ENCODE measurements around the gene GPX8. TPM values are rescaled to one million over a fixed set of nuclear protein-coding genes. Genes with fewer than 3 reads are reported as not detected.

The GPX8 gene
- total RNA-seq, 1 donor from 2014 or later, result 27.9 TPM

- TF ChIP-seq CTCF (IDR thresholded peaks at IDR 0.05), result no peak
- intact Hi-C loops (cut with DNase I), result loop anchor here (1.0 to 10.0 kb wide), 2 partner anchors 201 to 240 kb away; no protein-coding TSS in a partner anchor
- no peaks in the 10 kb centered on the region for H3K27me3 ChIP-seq
- no peak for DNase-seq (ENCODE audit: low spot score in 2 of 2)
- H3K4me3 ChIP-seq, result no peak overlapping the region
- no peak overlapping the region for H3K27ac ChIP-seq
- H3K36me3 ChIP-seq, result no peaks in the 10 kb centered on the region
- H3K9me3 ChIP-seq, result no peaks in the 10 kb centered on the region
- no peaks in the 10 kb centered on the region for H3K4me1 ChIP-seq
Measured at GRCh38 chr5:55146080-55146479, 13.9 kb upstream of the GPX8 start.

GRCh38 chr5:55146543-55147151 lies 13.3 kb upstream of the GPX8 start:
- Histone ChIP-seq H3K36me3 (no peaks in the 10 kb centered on the region), H3K4me3 (no peak overlapping the region), H3K27ac (no peak overlapping the region), H3K9me3 (no peaks in the 10 kb centered on the region), H3K27me3 (no peaks in the 10 kb centered on the region), H3K4me1 (no peaks in the 10 kb centered on the region)
- TF ChIP-seq CTCF (IDR thresholded peaks at IDR 0.05), result peak; percentile 75 to 89 (median 88)
- peak in 1 of 2 donors; percentile 87 for DNase-seq (ENCODE audit: low spot score in 2 of 2)
- intact Hi-C loops (cut with DNase I), result loop anchor here (1.0 to 10.0 kb wide), 2 partner anchors 202 to 240 kb away; no protein-coding TSS in a partner anchor

GRCh38 chr5:55149308-55149795 lies 10.6 kb upstream of the GPX8 start:
- no peak for TF ChIP-seq CTCF (IDR thresholded peaks at IDR 0.05)
- Histone ChIP-seq H3K4me1 (peaks cover 0 to 2% of the 10 kb centered on the region in 2 donors), H3K9me3 (no peaks in the 10 kb centered on the region), H3K27ac (no peak overlapping the region), H3K36me3 (no peaks in the 10 kb centered on the region), H3K4me3 (no peak overlapping the region), H3K27me3 (no peaks in the 10 kb centered on the region)
- intact Hi-C loops (cut with DNase I), result loop anchor here (10.0 kb wide), 1 partner anchor 205 kb away; no protein-coding TSS in a partner anchor
- DNase-seq (ENCODE audit: low spot score in 2 of 2), result no peak

- Histone ChIP-seq H3K9me3 (no peaks in the 10 kb centered on the region), H3K4me1 (peaks cover 0 to 5% of the 10 kb centered on the region in 2 donors), H3K27ac (no peak overlapping the region), H3K27me3 (no peaks in the 10 kb centered on the region), H3K4me3 (no peak overlapping the region), H3K36me3 (no peaks in the 10 kb centered on the region)
- intact Hi-C loops (cut with DNase I), result loop anchor here (10.0 kb wide), 1 partner anchor 637 kb away; the partner anchor contains the start of gene SNX18
- TF ChIP-seq CTCF (IDR thresholded peaks at IDR 0.05), result no peak
- DNase-seq (ENCODE audit: low spot score in 2 of 2), result no peak
Measured at GRCh38 chr5:55151923-55152842, 7.8 kb upstream of the GPX8 start.

DNA sequence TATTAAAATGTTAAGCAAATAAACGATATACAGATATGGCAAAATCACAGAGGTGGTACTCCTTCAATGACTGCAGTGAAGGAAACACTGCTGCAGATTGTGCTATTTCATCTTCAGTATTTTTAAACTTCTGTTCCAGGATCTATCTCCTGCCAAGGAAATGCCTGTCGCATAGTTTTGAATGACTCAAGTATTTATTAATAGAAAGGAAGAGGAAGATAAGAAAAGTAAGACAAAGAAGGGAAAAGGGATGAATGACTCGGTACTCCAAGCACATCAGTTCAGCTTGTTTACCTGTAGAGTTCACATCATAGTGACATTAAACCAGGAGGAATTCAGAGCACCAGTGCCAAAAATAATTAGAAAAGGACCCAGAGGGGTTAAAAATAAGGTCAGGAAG lies 5.1 kb upstream of the GPX8 start:
- TF ChIP-seq CTCF (IDR thresholded peaks at IDR 0.05), result no peak
- Histone ChIP-seq H3K27ac (no peak overlapping the region), H3K9me3 (no peaks in the 10 kb centered on the region), H3K4me3 (no peak overlapping the region), H3K36me3 (no peaks in the 10 kb centered on the region), H3K27me3 (no peaks in the 10 kb centered on the region), H3K4me1 (peaks cover 0 to 5% of the 10 kb centered on the region in 2 donors)
- intact Hi-C loops (cut with DNase I), result loop anchor here (10.0 kb wide), 1 partner anchor 640 kb away; the partner anchor contains the start of gene SNX18
- DNase-seq (ENCODE audit: low spot score in 2 of 2), result no peak
